ENCODE data around the gene OR2K2. TPM values are rescaled to one million over a fixed set of nuclear protein-coding genes. Genes with fewer than 3 reads are reported as not detected.

The OR2K2 gene
- polyA plus RNA-seq, 2 of the 4 experiments (the other 2 are of a cell fraction): not detected

- no peak overlapping the region for H3K4me2 ChIP-seq
- CTCF ChIA-PET: interaction anchor here (1.1 to 1.9 kb wide), 7 partner anchors 9 to 769 kb away, joined by 3 to 12 read pairs (median 5); no protein-coding TSS in a partner anchor
- POLR2A ChIA-PET: no interaction called here
These were observed 31.9 kb downstream of the OR2K2 start for GRCh38 chr9:111298111-111298510.

DNA sequence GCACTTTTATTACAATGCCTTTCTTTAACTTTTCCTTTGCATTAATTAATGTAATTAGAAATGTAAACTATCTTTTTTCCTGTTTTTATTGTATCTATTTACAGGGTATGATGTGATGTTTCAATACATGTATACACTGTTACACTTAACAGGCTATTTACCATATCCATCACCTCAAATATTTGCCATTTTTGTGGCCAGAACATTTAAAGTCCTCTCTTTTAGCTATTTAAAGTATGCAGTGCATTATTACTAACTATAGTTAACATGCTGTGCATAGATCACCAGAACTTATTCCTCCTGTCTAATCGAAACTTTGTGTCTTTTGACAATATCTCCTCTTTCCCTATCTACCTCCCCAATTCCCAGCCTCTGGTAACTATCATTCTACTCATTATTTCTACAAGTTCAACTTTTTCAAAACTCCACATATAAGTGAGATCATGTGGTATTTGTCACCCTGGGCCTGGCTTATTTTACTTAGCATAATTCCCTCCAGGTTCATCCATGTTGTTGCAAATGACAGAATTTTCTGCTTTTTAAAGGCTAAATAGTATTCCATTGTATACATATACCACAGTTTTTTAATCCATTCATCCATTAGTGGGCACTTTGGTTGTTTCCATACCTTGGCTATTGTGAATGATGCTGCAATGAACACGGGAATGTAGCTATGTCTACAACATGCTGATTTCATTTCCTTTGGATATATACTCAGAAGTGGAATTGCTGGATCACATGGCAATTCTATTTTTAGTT is 32.8 kb downstream of the OR2K2 start:
- no peak overlapping the region for H3K27ac ChIP-seq
- POLR2A ChIA-PET: no interaction called here
- TF ChIP-seq, protein P1, sequence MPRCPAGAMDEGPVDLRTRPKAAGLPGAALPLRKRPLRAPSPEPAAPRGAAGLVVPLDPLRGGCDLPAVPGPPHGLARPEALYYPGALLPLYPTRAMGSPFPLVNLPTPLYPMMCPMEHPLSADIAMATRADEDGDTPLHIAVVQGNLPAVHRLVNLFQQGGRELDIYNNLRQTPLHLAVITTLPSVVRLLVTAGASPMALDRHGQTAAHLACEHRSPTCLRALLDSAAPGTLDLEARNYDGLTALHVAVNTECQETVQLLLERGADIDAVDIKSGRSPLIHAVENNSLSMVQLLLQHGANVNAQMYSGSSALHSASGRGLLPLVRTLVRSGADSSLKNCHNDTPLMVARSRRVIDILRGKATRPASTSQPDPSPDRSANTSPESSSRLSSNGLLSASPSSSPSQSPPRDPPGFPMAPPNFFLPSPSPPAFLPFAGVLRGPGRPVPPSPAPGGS (IDR thresholded peaks at IDR 0.05): no peak
- TF ChIP-seq HMGXB4 (CRISPR knock-in tag; IDR thresholded peaks at IDR 0.05; ENCODE audit: borderline replicate concordance): no peak
- TF ChIP-seq EP300 (IDR thresholded peaks at IDR 0.05): no peak
- no peak for TF ChIP-seq POLR2AphosphoS2 (conservative IDR thresholded peaks at IDR 0.05; ENCODE audit: low read length)
- TF ChIP-seq NR3C1 (IDR thresholded peaks at IDR 0.05): no peak
- no peak for TF ChIP-seq EHF (CRISPR knock-in tag; IDR thresholded peaks at IDR 0.05)
- no peak for TF ChIP-seq RCOR1 (IDR thresholded peaks at IDR 0.05; ENCODE audit: low read depth, low read length)
- no peak for TF ChIP-seq HOXA7 (CRISPR knock-in tag; IDR thresholded peaks at IDR 0.05)
- no peak for TF ChIP-seq EHMT2 (IDR thresholded peaks at IDR 0.05; ENCODE audit: low read depth)
- no peak for TF ChIP-seq E2F6 (IDR thresholded peaks at IDR 0.05; ENCODE audit: borderline replicate concordance, low read depth)
- no peak for TF ChIP-seq BHLHE40 (IDR thresholded peaks at IDR 0.05; ENCODE audit: low read depth, low read length)
- TF ChIP-seq ZSCAN20 (CRISPR knock-in tag; IDR thresholded peaks at IDR 0.05): no peak
- no peak for TF ChIP-seq HES2 (IDR thresholded peaks at IDR 0.05)
- TF ChIP-seq RARB (CRISPR knock-in tag; IDR thresholded peaks at IDR 0.05): no peak
- no peak for ATAC-seq
- no peak for DNase-seq (ENCODE audit: low read depth in 1 of 2, low spot score in 1 of 2)
- H3K4me1 ChIP-seq: peaks cover 9% of the 10 kb centered on the region; the same call in 1 of the 3 replicates
- CTCF ChIA-PET: interaction anchor here (1.6 to 1.9 kb wide), 4 partner anchors 10 to 659 kb away, joined by 4 to 12 read pairs (median 6); no protein-coding TSS in a partner anchor
- FAIRE-seq: no peak
- no peak overlapping the region for H3K4me3 ChIP-seq
- 48% methylated on average over 2 of the region's 2 CpGs for WGBS (ENCODE audit: missing lambda C conversion rate)
- H3K9me3 ChIP-seq: no peaks in the 10 kb centered on the region; the same call in 2 of the 3 replicates
- H3K4me2 ChIP-seq: no peak overlapping the region

More at GRCh38 chr9:111298111-111298510, 31.9 kb downstream of the OR2K2 start:
- Histone ChIP-seq H3K4me3 (no peak overlapping the region), H3K27ac (no peak overlapping the region; a peak in 1 of 6 replicates), H3K4me1 (peaks cover 9% of the 10 kb centered on the region; the same call in 1 of the 3 replicates), H3K9me3 (no peaks in the 10 kb centered on the region; the same call in 2 of the 3 replicates)
- 88% methylated on average over 6 of the region's 6 CpGs for WGBS (ENCODE audit: missing lambda C conversion rate)
- FAIRE-seq (peak; percentile 7), ATAC-seq (no peak), DNase-seq (ENCODE audit: low read depth in 1 of 2, low spot score in 1 of 2) (no peak)
- no peak for TF ChIP-seq FOSL2 (IDR thresholded peaks at IDR 0.05)
- TF ChIP-seq FOSL2 (CRISPR knock-in tag; IDR thresholded peaks at IDR 0.05): no peak
- TF ChIP-seq, protein P2, sequence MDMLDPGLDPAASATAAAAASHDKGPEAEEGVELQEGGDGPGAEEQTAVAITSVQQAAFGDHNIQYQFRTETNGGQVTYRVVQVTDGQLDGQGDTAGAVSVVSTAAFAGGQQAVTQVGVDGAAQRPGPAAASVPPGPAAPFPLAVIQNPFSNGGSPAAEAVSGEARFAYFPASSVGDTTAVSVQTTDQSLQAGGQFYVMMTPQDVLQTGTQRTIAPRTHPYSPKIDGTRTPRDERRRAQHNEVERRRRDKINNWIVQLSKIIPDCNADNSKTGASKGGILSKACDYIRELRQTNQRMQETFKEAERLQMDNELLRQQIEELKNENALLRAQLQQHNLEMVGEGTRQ (IDR thresholded peaks at IDR 0.05): no peak
